Motor neuron (in vitro differentiated cells): ENCODE measurements around the gene C19orf73. TPM values are rescaled to one million over a fixed set of nuclear protein-coding genes. Genes with fewer than 3 reads are reported as not detected.
"Not testable (repeated sequence)": the region's sequence is repeated elsewhere in the genome, so short reads cannot be mapped to it uniquely, and the experiment has no call there.

Experiments
- ATAC-seq, 8 experiments: fragments of 200-7000 bp; cut with Tn5 transposase; replicated peaks in 6 of 8; 2 replicates each; pipeline ENCODE4 v1.8.0; 2021; ENCODE audit warnings: mild to moderate bottlenecking in 8 of 8, moderate library complexity in 8 of 8
- H3K27ac ChIP-seq, 2 donors: fragments of 250-450 bp; sonication (Bioruptor Pico); 2 replicates each; pipeline ENCODE4 v1.9.0; 2021; ENCODE audit warnings: antibody characterized with exemption in 2 of 2, mild to moderate bottlenecking in 2 of 2, moderate library complexity in 1 of 2
- H3K4me1 ChIP-seq, 2 donors: fragments of 250-450 bp; sonication (Bioruptor Pico); replicated peaks in 1 of 2; 2 replicates each; pipeline ENCODE4 v1.6.1; 2021; ENCODE audit warnings: antibody characterized with exemption in 2 of 2, mild to moderate bottlenecking in 2 of 2, moderate library complexity in 1 of 2
- H3K4me3 ChIP-seq, 5 donors: fragments of 250-450 bp; sonication (Bioruptor Pico); 2 replicates each; pipeline ENCODE4 v1.9.0; 2021; ENCODE audit warnings: antibody characterized with exemption in 5 of 5, mild to moderate bottlenecking in 5 of 5, moderate library complexity in 4 of 5
- WGBS, 10 experiments: fragments of 450-650 bp; shearing (Covaris generic); methylation state at CpG; one replicate each; pipeline ENCODE4 v1.0.0; 2022; 5-methylcytosine and 5-hydroxymethylcytosine counted together
- in situ Hi-C, 9 experiments: fragments of 400-800 bp; cut with MboI; loops; one replicate each; pipeline ENCODE4 v1.15.0; 2021; ENCODE audit warnings: low sequenced_read_pairs in 9 of 9, low pct_unique_long_range_greater_than_20kb in 2 of 9; ENCODE audit not compliant: unreplicated experiment in 9 of 9
- total RNA-seq, 8 experiments: library from RNA; unstranded; fragments of 300-600 nt; gene quantifications; 2 replicates each; pipeline versions ENCODE4 v1.2.3 to v1.2.4, GENCODE V29; 2022

The C19orf73 gene
- total RNA-seq, 8 experiments from 2014 or later, result 2.3 to 5.7 (median 3.4) TPM

DNA sequence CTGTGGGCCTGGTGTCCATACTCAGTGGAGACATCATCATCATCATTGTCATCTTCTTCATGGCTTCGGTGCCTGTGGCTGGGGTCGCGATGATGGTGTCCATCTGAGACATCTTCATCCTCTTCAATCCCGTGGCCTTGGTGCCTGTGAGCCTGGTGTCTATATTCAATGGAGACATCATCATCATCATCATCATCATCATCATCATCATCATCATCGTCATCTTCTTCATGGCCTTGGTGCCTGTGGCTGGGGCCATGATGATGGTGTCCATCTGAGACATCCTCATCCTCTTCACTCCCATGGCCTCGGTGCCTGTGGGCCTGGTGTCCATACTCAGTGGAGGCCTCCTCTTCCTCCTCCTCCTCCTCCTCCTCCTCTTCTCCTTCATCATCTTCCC lies 35.3 kb upstream of the C19orf73 start:
- H3K4me1 ChIP-seq, result peaks cover 30 to 35% of the 10 kb centered on the region in 2 donors
- WGBS, 10 experiments, result 90 to 100% (median 95%) methylated on average over 2 to 5 of the region's 6 CpGs; no CpG with 5 or more reads in 5 of the 10 experiments
- in situ Hi-C loops, result no loop called here
- no peak overlapping the region for H3K4me3 ChIP-seq
- H3K27ac ChIP-seq, result no peak overlapping the region
- ATAC-seq, result no peak

DNA sequence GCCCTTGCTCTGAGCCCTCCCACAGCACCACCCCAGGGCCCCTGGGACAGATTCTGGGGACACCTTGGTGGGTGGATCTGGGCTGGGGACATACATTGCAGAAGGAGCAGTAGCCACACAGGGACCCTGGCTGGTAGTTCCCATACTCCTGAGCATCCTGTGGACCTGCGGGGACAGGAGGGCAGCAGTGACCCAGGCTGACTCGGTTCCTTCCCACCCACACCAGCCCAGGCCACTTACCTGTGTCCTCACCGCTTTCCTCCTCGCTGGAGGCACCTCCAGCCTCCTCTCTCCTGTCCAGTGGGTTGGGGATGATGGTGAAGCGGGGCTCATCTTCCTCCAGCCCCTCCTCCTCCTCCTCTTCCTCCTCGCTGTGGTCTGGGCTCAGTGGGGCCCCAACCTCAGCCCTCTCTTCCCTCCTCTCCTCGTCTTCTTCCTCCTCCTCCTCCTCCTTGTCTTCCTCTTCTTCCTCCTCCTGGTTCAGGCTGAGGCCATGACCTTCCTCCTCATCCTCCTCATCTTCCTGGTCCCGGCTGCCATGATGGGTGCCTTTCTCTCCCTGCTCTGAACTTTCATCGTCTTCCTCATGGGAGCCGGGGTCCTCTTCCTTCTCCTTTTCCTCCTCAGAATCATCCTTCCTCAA lies 34.3 kb upstream of the C19orf73 start:
- H3K4me1 ChIP-seq, result peaks cover 25 to 32% of the 10 kb centered on the region in 2 donors
- in situ Hi-C loops, result no loop called here
- H3K4me3 ChIP-seq, result peak overlapping the region in 1 of 5 donors; percentile 1
- ATAC-seq, result no peak
- WGBS, 10 experiments, result 69 to 100% (median 89%) methylated on average over 3 to 8 of the region's 10 CpGs; no CpG with 5 or more reads in 2 of the 10 experiments
- H3K27ac ChIP-seq, result no peak overlapping the region

DNA sequence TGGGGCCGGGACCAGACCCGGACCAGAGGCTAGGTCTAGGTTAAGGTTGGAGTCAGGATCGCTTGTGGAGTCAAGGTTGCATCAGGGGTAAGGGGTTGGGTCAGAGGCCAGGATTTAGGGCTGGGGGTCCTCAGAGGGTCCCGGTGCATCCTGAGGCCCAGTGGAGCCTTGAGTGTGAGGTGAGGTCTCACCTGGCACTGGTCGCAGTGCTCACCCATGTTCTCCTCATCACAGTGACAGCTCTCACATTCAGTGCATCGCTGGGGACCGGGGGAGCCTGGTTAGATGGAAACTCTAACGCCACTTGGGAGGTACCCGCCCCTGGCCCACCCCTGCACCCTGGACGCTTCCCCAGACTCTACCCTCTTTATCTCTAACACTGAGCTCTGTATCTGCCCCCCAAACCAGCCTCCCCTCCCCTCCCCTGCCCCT lies 33.2 kb upstream of the C19orf73 start:
- peak overlapping the region in 3 of 5 donors; percentile 3 to 67 (median 65) for H3K4me3 ChIP-seq
- no peak for ATAC-seq
- WGBS, 10 experiments, result 60 to 82% methylated on average over 1 to 2 of the region's 10 CpGs; no CpG with 5 or more reads in 8 of the 10 experiments
- H3K27ac ChIP-seq, result no peak overlapping the region
- H3K4me1 ChIP-seq, result peaks cover 25 to 32% of the 10 kb centered on the region in 2 donors
- in situ Hi-C loops, result no loop called here

DNA sequence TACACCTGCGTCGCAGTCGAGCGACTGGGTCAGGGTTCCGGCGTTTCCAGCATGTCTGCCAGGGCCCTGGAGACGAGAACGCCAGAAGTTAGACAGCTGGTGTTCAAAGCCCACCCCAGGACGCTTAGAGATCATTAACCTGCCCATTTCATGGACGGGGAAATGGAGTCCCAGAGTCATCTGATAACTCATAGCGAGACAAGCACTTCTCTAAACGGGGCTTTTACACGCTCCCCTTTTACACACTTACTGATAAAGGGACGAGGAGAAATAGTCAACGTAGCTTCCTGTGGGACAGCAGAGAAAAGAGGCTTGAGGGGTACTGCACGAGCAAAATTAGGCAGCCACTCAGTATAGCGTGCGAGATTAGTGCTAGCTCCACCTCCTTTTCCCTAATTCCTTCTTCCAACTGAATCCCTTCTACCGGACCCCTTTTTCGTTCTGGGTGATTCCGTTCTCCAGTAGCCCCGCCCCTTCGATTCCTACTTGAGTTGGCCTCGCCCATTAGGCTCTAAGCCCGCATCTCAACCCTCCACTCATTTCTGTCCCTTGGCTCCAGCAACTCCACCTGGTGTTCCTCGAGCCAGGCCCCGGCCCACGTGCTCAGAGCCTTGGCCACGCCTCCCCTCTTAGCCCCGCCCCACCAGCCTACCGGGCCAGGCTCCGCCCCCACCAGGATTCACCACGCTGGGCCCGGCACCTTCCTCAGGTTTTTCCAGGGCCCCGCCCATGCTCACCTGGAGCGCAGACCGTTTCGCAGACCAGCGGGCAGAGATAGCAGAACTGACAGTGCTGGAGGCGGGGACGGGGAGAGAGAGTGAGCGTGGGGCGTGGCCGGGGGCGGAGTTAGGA lies 32.5 kb upstream of the C19orf73 start:
- Histone ChIP-seq H3K4me1 (peaks cover 25 to 32% of the 10 kb centered on the region in 2 donors), H3K27ac (peak overlapping the region; percentile 84 to 85), H3K4me3 (peak overlapping the region; percentile 3 to 67 (median 57))
- peak in 6 of 8 experiments; percentile 2 to 25 (median 14) for ATAC-seq
- in situ Hi-C loops, result no loop called here
- 0 to 80% (median 9%) methylated on average over 1 to 8 of the region's 45 CpGs; no CpG with 5 or more reads in 2 of the 10 experiments for WGBS, 10 experiments

DNA sequence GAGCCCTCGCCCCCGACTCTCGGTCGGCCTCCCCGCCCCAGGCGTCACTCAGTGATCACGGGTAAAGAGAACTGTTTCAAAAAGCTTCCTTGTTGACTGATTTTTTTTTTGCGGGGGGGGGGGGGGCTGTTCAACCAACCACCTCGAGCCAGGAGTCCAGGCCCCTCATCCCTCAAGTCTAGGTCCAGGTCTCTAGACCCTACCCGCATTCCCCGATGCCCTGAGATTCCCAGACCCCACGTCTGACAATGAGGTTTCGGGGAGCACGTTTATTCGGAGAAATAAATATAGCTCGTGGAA lies 32.0 kb upstream of the C19orf73 start:
- ATAC-seq, result no peak
- Histone ChIP-seq H3K4me1 (peaks cover 22 to 28% of the 10 kb centered on the region in 2 donors), H3K27ac (peak overlapping the region; percentile 84 to 85), H3K4me3 (peak overlapping the region; percentile 50 to 67 (median 63))
- WGBS, 10 experiments, result no CpG with 5 or more reads among the region's 16 CpGs
- in situ Hi-C loops, result no loop called here

DNA sequence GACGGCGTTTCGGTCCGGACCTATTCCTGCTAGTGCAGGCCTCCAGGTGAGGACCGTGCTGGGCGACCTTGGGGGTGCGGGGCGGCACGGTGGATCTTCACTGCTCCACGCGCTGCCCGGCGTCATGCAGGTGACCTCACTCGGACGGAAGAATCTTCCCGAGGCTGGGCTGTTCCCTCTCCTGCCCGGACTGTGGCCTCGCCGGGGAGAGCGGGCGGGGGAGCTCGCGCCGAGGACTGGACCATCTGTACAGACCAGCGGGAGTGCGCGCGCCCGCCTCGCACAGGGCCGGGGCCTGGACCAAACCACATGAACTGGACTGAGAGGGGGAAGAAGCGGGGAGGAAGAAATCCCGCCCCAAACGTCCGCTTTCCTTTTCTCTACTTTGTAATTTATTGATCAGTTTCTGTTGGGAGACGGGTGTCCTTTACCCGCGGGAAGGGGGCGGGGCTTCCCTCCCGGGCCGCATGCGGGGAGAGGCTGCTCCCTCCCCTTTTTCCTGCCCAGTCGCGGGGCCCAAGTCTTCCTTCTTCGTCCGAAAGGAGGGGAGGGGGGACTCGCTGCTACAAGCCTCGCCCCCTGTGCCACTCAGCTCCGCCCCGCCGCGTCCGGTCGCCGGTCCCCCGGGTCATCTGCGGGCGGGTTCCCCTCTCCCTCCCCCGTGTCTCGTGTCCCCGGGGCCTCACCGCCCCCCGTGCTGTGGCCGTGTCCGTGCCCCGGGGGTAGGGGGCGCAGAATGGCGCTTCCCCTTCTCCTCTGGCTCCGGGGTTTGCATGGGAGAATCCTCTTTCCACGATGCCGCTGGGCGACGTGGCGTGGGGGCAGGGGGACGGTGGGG lies 31.4 kb upstream of the C19orf73 start:
- ATAC-seq, result peak; percentile 65 to 79 (median 71)
- peak overlapping the region; percentile 84 to 85 for H3K27ac ChIP-seq
- 0 to 3% methylated on average over 1 to 20 of the region's 75 CpGs; no CpG with 5 or more reads in 8 of the 10 experiments for WGBS, 10 experiments
- in situ Hi-C loops, result no loop called here
- H3K4me3 ChIP-seq, result peak overlapping the region; percentile 50 to 67 (median 63)
- H3K4me1 ChIP-seq, result peaks cover 19 to 27% of the 10 kb centered on the region in 2 donors

DNA sequence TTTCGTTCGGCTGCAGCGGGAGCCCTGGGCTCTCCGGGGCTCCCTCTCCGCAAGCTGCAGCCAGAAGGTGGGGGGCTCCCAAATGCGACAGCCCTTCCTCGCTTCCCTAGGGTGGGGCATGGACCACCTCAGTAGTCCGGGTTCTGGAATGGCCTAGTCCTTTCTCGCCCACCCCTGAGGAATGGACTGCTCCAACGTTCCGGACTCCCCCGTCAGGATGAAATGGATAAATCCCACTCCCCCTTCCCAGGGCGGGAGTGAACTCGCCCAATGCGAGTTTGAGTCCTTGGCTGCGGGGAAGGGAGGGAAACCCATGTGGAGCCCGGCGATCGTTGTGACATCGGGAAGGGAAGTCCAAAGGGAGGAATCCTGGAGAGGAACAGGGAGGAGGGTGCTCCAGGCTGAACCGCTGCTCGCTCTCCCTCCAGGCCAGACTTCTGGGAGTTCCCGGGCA lies 30.7 kb upstream of the C19orf73 start:
- WGBS, 10 experiments, result no CpG with 5 or more reads among the region's 23 CpGs
- ATAC-seq, result peak; percentile 12 to 63 (median 28)
- Histone ChIP-seq H3K27ac (peak overlapping the region; percentile 84 to 85), H3K4me3 (peak overlapping the region; percentile 50 to 67 (median 63)), H3K4me1 (peaks cover 13 to 22% of the 10 kb centered on the region in 2 donors)
- in situ Hi-C loops, result no loop called here

DNA sequence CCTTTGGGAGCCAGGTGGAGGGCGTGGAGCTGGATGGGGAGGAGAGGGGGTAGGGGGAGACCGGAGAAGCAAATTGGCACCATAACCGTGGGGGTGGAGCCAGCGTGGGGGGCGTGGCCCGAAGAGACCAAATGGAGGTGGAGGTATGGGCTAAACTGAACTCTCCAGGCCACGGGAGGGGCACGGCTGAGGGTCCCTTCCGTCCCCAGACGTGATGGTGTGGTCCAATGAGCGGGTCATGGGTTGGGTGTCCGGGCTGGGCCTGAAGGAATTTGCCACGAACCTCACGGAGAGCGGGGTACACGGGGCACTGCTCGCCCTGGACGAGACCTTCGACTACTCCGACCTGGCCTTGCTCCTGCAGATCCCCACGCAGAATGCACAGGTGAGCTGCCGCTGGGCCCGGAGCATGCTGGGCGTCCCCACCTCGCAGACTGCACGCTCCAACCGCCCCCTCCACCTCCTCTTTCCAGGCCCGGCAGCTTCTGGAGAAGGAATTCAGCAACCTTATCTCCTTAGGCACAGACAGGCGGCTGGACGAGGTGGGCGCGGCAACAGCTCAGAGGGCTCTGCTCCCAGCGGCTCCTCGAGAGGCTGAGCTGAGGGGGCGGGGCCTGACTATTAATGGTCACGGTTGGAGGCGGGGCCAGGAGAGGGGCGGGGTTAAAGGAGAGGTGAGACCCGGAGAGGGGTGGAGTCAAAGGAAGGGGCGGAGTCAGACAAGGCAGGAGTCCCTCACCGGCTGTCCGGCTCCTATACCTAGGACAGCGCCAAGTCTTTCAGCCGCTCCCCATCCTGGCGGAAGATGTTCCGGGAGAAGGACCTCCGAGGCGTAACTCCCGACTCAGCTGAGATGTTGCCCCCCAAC lies 30.1 kb upstream of the C19orf73 start:
- WGBS, 10 experiments, result 0 to 20% (median 0%) methylated on average over 1 to 12 of the region's 49 CpGs; no CpG with 5 or more reads in 5 of the 10 experiments
- peaks cover 11 to 17% of the 10 kb centered on the region in 2 donors for H3K4me1 ChIP-seq
- H3K4me3 ChIP-seq, result peak overlapping the region; percentile 50 to 67 (median 63)
- peak overlapping the region; percentile 84 to 85 for H3K27ac ChIP-seq
- ATAC-seq, result peak; percentile 43 to 69 (median 48)
- in situ Hi-C loops, result no loop called here

DNA sequence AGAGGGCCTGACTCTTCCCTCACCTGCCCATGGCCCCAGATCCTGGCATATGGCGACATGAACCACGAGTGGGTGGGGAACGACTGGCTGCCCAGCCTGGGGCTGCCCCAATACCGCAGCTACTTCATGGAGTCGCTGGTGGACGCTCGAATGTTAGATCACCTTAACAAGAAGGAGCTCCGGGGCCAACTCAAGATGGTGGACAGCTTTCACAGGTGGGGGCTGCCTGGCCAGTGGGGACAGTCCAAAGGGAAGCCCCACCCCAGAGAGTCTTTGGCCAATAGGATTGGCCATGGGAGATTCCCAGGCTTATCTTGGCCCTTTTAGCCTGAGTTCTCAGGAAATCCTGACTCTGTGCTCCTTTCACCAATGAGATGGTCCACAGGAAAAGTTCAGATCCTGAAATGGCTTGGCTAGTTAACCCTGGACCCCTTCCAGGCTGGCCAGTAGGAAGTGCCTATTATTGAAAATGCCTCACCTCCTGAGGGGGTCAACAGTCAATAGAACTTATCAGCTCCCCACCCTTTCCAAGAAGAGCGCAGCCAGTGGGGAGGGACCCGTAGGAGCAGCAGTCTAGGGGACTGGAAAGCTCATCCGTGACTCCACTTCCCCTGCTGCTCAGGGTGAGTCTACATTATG lies 29.2 kb upstream of the C19orf73 start:
- peaks cover 11 to 18% of the 10 kb centered on the region in 2 donors for H3K4me1 ChIP-seq
- H3K4me3 ChIP-seq, result peak overlapping the region in 1 of 5 donors; percentile 67
- in situ Hi-C loops, result no loop called here
- 20 to 100% (median 87%) methylated on average over 1 to 7 of the region's 11 CpGs; no CpG with 5 or more reads in 3 of the 10 experiments for WGBS, 10 experiments
- peak overlapping the region in 1 of 2 donors; percentile 72 for H3K27ac ChIP-seq
- no peak for ATAC-seq

DNA sequence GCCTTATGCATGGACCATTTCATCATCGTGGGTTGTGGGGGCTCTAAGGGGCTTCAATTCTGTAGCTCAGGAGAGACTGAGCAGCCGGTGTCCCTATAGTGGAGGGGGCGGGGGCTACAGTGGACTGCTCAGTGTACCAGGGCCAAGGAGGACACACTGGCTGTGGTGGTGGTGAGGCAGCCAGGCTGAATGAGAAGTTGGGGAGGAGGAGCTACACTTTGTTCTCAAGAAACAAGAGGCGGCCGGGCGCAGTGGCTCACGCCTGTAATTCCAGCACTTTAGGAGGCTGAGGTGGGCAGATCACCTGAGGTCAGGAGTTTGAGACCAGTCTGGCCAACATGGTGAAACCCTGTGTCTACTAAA lies 27.4 kb upstream of the C19orf73 start:
- in situ Hi-C loops, H3K27ac ChIP-seq: not testable (repeated sequence)
- 0 to 40% (median 13%) methylated on average over 1 to 4 of the region's 7 CpGs; no CpG with 5 or more reads in 6 of the 10 experiments for WGBS, 10 experiments
- Histone ChIP-seq H3K4me1 (peaks cover 14 to 23% of the 10 kb centered on the region in 2 donors), H3K4me3 (peak overlapping the region in 2 of 5 donors; percentile 3 to 20)
- ATAC-seq, result peak in 4 of 8 experiments; percentile 0 to 1 (median 0)

DNA sequence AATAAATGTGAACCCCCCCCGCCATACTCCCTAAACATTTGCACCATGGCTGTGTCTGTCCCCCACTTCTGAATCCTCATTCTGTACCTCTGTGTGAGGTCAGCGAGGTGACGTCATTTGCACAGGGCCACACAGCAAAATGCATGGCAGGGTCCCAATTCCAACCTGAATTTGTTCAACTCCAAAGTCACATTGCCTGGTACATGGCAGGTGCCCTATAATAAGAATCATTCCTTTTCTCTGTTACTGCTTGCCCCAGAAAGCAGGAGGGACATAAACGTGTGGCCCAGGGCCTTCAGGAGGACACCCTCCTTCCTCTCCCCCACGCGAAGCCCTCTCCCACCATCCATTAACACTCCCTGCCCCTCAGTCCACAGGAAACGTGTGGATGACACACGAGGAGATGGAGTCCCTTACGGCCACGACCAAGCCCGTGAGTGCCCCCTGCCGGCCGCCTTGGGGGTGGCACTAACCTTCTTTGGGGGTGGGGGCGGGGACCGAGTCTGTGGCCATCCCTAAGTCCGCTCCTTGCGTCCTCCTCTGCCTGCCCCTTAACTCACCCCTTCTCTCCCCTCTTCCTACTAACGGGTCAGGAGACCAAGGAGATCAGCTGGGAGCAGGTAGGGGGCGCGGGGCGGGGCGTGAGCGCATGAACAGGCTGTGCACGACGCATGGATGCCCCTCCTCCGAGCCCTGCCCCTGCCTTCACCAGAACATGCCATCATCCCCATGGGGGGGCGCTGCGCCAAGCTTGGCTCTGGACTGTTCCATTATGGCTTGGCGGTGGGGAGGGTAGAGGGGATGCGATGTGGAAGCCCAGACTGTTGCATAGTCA lies 26.8 kb upstream of the C19orf73 start:
- in situ Hi-C loops, result no loop called here
- WGBS, 10 experiments, result 0 to 100% (median 75%) methylated on average over 1 to 4 of the region's 30 CpGs; no CpG with 5 or more reads in 3 of the 10 experiments
- Histone ChIP-seq H3K4me3 (peak overlapping the region in 2 of 5 donors; percentile 3 to 20), H3K4me1 (peaks cover 10 to 18% of the 10 kb centered on the region in 2 donors), H3K27ac (no peak overlapping the region)
- ATAC-seq, result peak; percentile 3 to 32 (median 22)
